NCI-H2196 (cell line): ENCODE measurements around the gene ATF7.
A peak's percentile ranks its signal among the peaks of the same experiment; 100 is the strongest.

ENCODE experiments used
- DNase-seq: peaks from one replicate; lab custom pipeline; 2025; ENCODE audit not compliant: unreplicated experiment; lab: John Stamatoyannopoulos, UW

Gene ATF7

DNA sequence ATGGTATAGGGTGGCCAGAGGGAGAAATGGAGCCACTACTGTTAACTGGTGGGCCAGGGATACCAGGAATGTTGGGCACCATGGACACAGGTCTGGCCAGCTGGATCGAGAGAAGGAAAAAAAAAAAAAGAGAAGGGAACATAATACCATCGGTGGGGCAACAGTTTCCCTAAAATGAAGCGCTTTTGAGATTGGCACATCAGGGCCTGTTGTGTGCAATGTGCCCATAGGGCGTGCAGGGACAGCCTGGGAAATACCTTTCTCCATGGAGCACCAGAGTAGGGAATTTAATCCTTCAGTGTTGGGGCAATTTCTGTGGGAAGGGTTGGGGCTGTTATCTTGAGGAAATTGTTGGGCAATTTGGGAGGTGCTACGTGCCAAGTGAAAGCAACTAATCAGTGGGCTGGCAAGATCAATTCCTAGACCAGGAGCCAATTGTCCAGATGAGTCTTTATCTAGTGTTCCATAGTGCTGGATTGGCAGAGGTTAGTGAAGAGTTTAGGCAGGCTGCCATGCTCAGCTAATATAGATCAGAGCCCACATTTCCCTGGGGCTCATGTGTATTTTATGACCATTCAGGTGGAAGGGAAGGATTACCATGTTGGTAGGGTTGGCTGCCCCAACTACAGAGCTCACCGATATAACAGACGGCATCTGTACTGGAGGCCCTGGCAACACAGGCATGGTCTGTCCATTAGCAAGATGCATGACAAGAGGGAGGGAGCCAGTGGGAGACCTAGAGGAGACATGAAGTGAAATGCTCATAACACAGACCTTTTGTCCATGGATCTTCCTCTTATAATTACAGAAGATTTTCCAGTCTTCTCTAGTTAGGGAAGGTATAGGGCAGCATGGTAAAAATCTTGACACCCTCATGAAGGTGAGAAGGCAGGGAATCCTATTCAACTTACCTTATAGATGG lies 93.4 kb downstream of the ATF7 start:
- DNase-seq, result no peak

DNA sequence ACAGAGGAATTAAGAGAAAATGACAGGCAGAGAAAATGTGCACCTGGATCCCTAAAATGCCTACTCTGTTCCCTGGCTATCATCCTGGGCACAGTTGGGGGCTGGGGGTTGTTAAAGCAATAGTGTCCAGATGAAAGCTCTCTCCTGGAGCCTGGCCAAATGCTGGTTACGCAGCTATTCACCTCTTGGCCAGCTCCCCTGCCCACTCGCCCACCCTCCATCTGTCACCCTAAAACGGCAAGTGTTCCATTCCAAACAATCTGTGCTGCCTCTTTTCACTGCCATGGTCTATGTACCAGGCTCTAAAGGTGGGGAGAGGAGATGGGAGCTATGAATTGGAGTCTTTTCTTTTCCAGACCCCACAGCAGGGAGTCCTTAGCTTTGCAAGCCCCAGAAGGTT lies 94.2 kb downstream of the ATF7 start:
- no peak for DNase-seq

DNA sequence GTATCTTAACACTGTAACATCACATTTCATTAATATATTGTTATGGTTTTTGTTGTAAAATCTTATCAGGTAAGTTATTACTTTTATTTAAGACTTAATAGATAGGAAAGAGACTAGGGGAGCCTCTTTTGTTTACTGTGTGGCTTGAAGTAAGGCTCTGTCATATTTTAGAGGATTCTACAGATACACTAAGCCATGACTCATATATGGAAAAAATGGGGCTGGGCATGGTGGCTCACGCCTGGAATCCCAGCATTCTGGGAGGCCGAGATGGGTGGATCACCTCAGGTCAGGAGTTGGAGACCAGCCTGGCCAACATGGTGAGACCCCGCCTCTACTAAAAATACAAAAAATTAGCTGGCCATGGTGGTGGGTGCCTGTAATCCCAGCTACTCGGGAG lies 95.3 kb downstream of the ATF7 start:
- no peak for DNase-seq

GRCh38 chr12:53530061-53530460 lies 96.1 kb downstream of the ATF7 start:
- no peak for DNase-seq

DNA sequence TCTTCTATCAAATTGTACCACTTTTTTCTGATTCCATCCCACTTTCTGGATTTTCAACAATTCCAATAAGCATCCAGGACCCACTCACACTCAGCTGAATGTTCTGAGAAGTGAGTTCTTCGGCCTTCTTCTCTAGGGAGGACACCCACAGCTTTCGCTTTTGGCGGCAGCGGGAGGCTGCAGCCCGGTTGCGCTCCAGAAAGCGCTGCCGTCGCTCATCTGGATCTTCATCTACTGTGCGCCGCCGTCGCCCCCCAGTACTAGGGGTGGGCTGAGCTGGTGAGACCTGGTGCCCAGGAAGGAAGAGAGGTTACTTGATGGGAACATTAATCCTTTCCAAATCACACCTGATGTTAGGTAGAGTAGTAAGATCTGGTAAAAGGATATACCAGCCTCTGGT lies 101.7 kb downstream of the ATF7 start:
- DNase-seq, result no peak

DNA sequence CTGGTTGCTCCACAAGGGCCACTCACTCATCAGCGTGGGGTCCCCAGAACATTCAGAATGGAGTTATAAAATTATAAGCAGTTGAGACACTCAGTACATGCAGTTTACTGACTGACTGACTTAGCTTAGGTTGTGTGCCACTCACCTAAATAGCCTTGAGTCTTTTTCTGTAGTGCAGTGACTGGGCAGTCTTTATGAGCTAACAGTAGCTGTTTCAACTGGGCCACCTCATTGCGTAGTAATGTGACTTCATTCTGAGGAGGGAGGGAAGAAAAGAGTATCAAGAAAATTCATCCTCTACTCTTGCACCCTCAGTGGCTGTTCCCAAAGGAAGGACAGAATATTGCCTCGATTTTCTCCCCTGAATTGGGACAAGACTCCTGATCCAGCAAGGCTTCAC lies 103.1 kb downstream of the ATF7 start:
- DNase-seq, result no peak

DNA sequence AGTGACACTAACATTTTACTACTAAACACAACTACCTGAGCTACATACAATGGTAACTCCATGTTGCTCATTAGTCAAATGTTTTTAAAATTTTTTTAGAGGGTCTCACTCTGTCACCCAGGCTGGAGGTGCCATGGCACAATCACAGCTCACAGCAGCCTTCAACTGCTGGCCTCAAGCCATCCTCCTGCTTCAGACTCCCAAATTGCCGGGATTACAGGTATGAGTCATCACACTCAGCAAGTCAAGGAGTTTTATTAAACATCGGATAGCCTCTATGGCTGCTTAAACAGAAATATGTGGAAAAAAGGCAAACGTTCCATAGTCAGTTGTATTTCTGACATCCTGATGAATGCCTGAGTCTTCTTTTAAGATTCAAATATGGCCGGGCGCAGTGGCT lies 107.8 kb downstream of the ATF7 start:
- no peak for DNase-seq

DNA sequence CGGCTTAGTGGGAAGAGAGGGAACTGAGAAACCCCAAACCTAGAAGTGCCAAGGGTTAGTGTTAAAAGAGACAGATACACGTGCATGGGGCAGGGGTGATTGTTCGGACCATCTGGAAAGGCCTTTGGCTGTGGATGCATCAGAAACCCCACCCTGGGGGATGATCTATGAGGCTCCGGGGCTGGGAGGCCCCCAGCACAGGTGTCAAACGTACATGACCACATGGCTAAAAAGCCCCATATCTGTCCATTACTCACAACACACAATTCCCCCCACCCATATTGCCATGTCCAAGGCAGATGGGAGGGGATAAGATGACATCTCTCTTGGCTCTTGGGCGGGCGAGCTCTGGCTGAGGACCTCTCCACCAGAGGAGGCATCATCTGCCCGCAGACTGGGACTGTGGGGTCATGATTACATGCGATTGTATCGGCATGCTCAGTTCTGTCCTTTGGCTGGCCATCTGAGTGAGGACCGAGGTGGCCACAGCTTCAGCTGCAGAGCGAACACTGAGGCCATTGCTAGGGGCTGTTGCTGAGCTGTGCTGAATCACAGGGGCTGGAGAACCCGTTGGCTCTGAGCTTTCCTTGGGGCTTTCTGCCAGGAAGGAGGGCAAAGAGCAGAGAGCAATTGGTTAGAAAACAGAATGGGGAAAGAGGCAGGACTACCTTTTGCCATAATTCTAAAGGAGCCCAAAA lies 109.3 kb downstream of the ATF7 start:
- no peak for DNase-seq

DNA sequence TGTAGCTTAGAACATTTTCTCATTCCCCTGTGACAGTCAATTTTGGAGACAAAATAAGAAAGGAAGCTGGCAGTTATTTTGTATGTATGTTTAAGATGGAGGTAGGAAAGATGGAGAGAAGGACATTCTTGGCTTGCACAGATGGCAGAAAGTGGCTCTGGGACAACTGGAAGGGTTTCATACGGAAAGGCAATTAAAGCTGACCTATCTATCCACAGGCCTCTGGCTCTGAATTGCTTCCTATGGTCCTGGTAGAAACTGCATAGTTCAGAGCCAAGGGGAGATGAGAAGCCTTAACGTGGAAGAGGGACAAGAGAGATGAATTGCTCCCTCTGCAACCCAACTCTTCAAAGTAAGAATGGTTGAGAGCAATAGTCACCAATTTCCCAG lies 110.9 kb downstream of the ATF7 start:
- no peak for DNase-seq

DNA sequence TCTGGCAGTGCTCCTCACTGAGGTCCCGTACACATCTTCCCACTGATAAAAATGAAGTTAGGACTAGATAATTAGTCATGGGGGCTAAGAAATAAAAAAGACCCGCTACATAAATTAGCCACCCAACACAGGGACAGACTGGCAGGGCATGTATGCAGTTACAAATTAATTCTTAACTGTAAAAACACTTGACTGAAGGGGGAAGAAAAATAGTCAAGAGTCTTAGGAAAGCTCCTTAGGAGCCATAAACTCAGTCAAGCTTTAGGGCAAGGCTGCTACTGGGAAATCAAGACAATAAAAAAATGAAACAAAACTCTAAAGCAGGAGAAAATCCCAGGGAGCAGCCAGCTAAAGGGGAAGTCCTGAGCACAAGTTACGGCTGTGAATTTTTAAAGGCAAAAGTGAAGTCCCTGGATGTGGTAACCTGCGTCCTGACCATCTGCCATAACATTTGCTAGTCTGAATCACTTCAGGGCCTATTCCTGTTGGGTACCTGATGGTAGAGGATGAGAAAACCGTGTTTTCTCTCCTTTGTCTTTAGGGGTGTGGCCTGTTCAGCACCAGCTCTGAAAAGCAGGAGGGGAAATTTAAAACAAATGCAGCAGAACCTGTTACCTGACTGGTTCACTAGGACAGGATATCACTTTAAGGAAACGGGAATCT lies 111.4 kb downstream of the ATF7 start:
- no peak for DNase-seq

- no peak for DNase-seq
Measured at GRCh38 chr12:53513712-53514410, 112.3 kb downstream of the ATF7 start.

- peak; percentile 15 for DNase-seq
Measured at GRCh38 chr12:53510181-53510812, 115.9 kb downstream of the ATF7 start.

DNA sequence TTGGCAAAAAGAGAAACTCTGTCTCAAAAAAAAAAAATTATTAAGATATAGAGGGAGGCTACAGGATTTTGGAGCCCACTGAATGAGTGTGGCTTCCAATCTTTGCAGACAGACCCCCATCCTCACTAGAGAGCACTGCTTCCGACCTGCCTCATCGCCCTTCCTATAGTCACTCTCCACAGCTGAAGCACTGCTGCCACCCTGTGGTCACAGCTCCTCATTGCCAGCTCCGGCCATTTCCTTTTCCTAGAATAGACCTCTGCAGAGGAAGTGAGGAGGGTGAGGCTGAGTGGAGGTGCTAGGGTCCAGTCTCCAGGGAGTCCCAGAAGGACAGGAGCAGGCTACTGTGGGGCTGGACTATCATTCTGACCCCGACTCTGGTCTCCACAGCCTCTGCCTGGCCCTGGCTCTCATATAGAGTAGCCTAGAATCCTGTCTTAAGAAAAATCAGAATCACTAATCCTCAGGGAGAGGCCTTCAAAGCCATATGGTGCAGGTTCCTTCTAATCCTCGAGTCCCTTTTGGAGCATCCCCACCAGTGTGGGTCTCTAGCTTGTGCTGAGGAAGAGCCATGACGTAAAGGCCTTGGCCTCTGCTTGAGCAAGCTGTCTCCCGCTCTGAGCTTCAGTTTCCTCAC lies 117.5 kb downstream of the ATF7 start:
- DNase-seq, result peak; percentile 87

DNA sequence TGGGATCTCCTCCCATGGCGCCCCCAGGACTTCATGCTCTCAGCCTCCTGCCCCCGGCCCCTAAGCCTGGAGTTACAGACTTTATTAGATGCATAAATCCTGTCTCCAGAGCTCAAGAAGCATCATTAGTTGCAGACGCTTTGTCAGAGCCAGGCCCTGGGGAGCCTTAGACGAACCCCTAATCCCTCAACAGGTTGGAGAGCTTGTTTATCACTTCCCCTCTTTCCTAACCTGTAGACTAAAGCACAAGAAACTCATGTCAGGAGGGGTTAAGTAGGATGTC lies 118.6 kb downstream of the ATF7 start:
- no peak for DNase-seq

DNA sequence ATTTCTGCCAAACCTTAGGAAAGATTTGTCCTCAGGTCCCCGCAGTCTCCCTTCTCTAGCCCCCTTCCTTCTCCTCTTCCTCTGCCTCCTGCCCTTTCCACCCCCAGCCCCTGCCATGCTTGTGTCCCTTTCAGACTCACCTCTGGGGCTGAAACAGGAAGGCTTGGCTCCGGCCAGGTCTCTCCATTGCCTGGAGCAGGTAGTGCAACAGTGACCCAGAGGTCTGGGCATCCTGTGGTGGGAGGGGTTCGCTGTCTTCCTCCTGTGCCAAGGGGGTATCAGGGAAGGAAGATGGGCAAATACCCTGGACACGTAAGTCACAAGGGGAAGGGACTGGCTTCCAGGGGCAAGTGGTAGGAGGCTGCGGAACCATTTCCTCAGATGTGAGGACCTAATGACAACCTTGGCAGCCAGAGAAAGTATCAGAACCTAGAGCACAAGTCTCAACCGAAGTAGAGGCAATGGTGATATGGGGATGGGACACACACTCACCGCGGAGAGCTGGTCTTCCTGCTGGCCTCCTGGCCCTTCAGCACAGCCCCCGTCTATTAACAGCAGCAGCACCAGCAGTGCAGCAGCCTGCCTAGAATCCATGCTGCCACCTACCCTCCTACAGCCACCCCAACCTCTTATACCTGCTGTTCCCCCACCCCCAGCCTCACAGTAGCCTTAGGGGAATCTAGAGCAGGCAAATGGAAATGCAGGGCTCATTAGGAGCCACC lies 119.1 kb downstream of the ATF7 start, which contains the start of gene NPFF:
Gene NPFF (minus strand): TSS at position 604 of the 722 bp plus-strand sequence. CDS start 10 bp downstream, at position 594.
- no peak for DNase-seq

DNA sequence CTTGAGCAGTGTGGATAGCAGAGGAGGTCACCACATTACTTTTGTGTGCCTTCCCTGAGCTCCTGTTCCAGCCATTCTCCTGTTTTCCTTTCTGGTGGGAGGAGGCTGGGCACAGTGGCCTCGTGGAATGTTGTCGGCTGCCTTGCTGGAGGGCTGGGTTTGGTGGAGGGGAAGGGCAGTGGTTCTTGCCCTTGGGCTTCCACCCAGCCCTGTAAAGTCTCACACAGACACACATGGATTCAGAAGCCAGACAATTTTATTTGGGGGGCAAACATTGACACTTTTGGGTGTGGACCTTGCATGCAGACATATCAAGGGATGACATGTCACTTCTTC lies 119.8 kb downstream of the ATF7 start:
- DNase-seq, result no peak

DNA sequence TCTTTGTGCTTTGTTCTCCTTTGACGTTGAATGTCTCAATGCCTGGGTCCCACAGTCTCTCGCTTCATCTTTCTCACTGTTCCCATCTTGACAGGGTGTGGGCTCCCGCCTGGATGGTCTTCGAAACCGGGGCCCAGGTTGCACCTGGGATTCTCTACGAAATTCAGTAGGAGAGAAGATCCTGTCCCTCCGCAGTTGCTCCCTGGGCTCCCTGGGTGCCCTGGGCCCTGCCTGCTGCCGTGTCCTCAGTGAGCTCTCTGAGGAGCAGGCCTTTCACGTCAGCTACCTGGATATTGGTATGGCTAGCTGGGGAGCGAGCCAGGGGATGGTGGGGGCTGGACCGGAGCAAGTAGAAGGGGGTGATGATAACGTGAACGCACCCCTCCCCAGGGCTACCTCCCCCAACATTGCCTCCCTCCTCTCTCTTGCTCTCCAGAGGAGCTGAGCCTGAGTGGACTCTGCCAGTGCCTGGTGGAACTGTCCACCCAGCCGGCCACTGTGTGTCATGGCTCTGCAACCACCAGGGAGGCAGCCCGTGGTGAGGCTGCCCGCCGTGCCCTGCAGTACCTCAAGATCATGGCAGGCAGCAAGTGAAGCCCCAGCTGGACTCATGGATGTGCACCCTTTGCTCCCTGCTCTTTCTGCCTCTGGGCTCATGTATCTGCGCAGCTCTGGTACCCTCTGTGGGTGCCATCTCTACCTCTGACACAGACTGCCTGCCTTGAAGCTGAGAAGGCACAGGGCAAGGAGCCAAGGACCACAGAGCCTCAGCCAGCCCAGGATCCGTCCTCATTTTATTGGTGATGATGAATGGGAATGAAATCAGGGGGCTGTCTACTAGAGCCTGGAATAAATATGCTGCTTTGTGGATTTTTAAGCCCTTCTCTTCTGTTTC lies 120.4 kb downstream of the ATF7 start:
- DNase-seq, result no peak

DNA sequence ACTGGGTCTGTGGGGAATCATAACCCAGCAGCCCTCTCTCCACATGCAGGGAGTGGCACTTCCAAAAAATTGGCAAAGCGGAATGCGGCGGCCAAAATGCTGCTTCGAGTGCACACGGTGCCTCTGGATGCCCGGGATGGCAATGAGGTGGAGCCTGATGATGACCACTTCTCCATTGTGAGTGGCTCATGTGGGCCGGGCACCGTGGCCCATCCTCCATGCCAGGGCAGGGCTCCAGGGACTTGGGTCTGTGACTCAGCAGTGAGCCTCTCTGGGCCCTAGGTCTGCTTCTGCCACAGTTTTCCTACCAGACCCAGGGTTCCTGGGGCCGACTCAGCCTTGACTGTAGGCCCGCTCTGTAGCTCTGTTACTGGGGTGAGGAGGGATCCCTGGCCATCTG lies 121.1 kb downstream of the ATF7 start:
- DNase-seq, result no peak
